ENCODE measurements around the gene SCARB2. TPM values are rescaled to one million over a fixed set of nuclear protein-coding genes. Genes with fewer than 3 reads are reported as not detected.

SCARB2 gene
- 40.8 and 41.0 TPM in 2 replicates for total RNA-seq (2014; rRNA removed; shearing (Covaris generic))
- polyA plus RNA-seq (2016; fragmentation: Nextera tagmentation; extraction: Ambion mirVana) = 15.4 and 17.7 TPM in 2 replicates
- long read RNA-seq, full-length matches to known transcripts = 16 of 20 reads
- long read RNA-seq, partial matches to known transcripts = 3 of 20 reads
- long read RNA-seq, other reads (novel, unspliced or antisense) = 1 of 20 reads

- H3K36me3 ChIP-seq (ENCODE audit: insufficient read depth) = no peaks in the 10 kb centered on the region
- H3K27me3 ChIP-seq (ENCODE audit: insufficient read depth) = no peaks in the 10 kb centered on the region
- no peaks in the 10 kb centered on the region for H3K9me2 ChIP-seq (ENCODE audit: insufficient read depth)
- TF ChIP-seq POLR2AphosphoS5 (IDR thresholded peaks at IDR 0.05; ENCODE audit: low read depth) (peak; percentile 68; the same call in 1 of the 2 replicates), NANOG (IDR thresholded peaks at IDR 0.05; ENCODE audit: borderline replicate concordance) (no peak), ETS1 (IDR thresholded peaks at IDR 0.05) (no peak), ZNF462 (CRISPR knock-in tag; IDR thresholded peaks at IDR 0.05) (no peak), STAT1 (IDR thresholded peaks at IDR 0.05; ENCODE audit: unreplicated experiment) (no peak), EZH2phosphoT487 (IDR thresholded peaks at IDR 0.05; ENCODE audit: unreplicated experiment) (no peak), CTCF (conservative IDR thresholded peaks at IDR 0.05; ENCODE audit: low read depth in 2 of 2) (no peak), EZH2 (IDR thresholded peaks at IDR 0.05; ENCODE audit: low read depth, unreplicated experiment) (no peak), ZNF114 (CRISPR knock-in tag; IDR thresholded peaks at IDR 0.05) (no peak), ZNF331 (CRISPR knock-in tag; IDR thresholded peaks at IDR 0.05; ENCODE audit: low read depth) (no peak), JUNB (IDR thresholded peaks at IDR 0.05; ENCODE audit: unreplicated experiment) (no peak), REST (IDR thresholded peaks at IDR 0.05; ENCODE audit: unreplicated experiment) (no peak), CREB1 (CRISPR knock-in tag; IDR thresholded peaks at IDR 0.05; ENCODE audit: low read depth) (peak; percentile 55; the same call in 1 of the 2 replicates)
- Mint-ChIP-seq H3K9me3 (no peaks in the 10 kb centered on the region), H3K27me3 (ENCODE audit: insufficient read depth, low read depth, poor library complexity) (peaks cover 7% of the 10 kb centered on the region), H3K4me1 (peaks cover 47% of the 10 kb centered on the region), H3K36me3 (ENCODE audit: low read depth) (no peaks in the 10 kb centered on the region; the same call in 2 of the 3 replicates), H3K4me3 (peak within 1 kb of the TSS; percentile 92), H3K27ac (peak within 1 kb of the TSS; percentile 91)
- peak; percentile 83 for DNase-seq (ENCODE audit: low spot score)
- peaks cover 35% of the 10 kb centered on the region for H3K79me2 ChIP-seq (replicated peaks; ENCODE audit: insufficient read depth)
- peak within 1 kb of the TSS; percentile 94 for H3K27ac ChIP-seq (ENCODE audit: low read depth)
- peaks cover 32% of the 10 kb centered on the region for H3K4me1 ChIP-seq (ENCODE audit: insufficient read depth)
- peak within 1 kb of the TSS; percentile 98 for H2AFZ ChIP-seq
- peak within 1 kb of the TSS; percentile 67 for H3K4me3 ChIP-seq
- H3K4me2 ChIP-seq = peak within 1 kb of the TSS; percentile 88
- peak; percentile 91 for ATAC-seq
- H4K20me1 ChIP-seq (replicated peaks; ENCODE audit: insufficient read depth) = peaks cover 1% of the 10 kb centered on the region; the same call in 1 of the 2 replicates
- H3F3A ChIP-seq (replicated peaks; ENCODE audit: low read depth) = peaks cover 21% of the 10 kb centered on the region
These were observed at the start of gene SCARB2 for GRCh38 chr4:76213415-76214176. TSS of gene SCARB2 (minus strand) at chr4:76213824. CDS start at chr4:76213543, 281 bp downstream.
